ENCODE data around the gene LGI2. TPM values are rescaled to one million over a fixed set of nuclear protein-coding genes. Genes with fewer than 3 reads are reported as not detected.

LGI2 gene
- total RNA-seq, 1 experiment from 2014 or later: 1.4 TPM

- Histone ChIP-seq H3K23ac (ENCODE audit: insufficient read length, low read depth, low read length) (no peak overlapping the region), H3K9me3 (ENCODE audit: control insufficient read depth, low read depth, low read length) (no peaks in the 10 kb centered on the region), H3K9ac (ENCODE audit: extremely low read depth, insufficient read length, low read length) (no peak overlapping the region), H2BK20ac (ENCODE audit: low read depth, low read length, poor library complexity, severe bottlenecking) (no peak overlapping the region), H3K4me2 (ENCODE audit: insufficient read depth, insufficient read length, low read length) (no peak overlapping the region), H3K18ac (ENCODE audit: insufficient read length, low read depth, low read length) (no peak overlapping the region), H3K4ac (ENCODE audit: low read depth, low read length) (no peak overlapping the region), H3K27ac (ENCODE audit: insufficient read length, low read depth, low read length) (no peak overlapping the region), H3T11ph (ENCODE audit: low read length) (no peak overlapping the region), H2BK12ac (ENCODE audit: insufficient read length, low read depth, low read length) (no peak overlapping the region), H4K5ac (ENCODE audit: insufficient read length, low read depth, low read length) (no peak overlapping the region), H3K14ac (ENCODE audit: insufficient read depth, low read length) (no peak overlapping the region), H4K91ac (ENCODE audit: insufficient read length, low read depth, low read length) (no peak overlapping the region), H3K79me2 (ENCODE audit: insufficient read depth, low read length) (no peaks in the 10 kb centered on the region), H2AK5ac (ENCODE audit: insufficient read length, low read length) (no peak overlapping the region), H2AFZ (ENCODE audit: low read length) (no peak overlapping the region), H3K79me1 (ENCODE audit: insufficient read depth, low read depth, low read length, poor library complexity, severe bottlenecking) (no peaks in the 10 kb centered on the region), H4K20me1 (ENCODE audit: control insufficient read depth, insufficient read depth, insufficient read length) (no peaks in the 10 kb centered on the region), H3K56ac (ENCODE audit: insufficient read length, low read depth, low read length) (no peak overlapping the region), H2BK15ac (ENCODE audit: low read depth, low read length) (no peak overlapping the region), H3K4me1 (ENCODE audit: insufficient read depth, low read length) (no peaks in the 10 kb centered on the region), H2BK120ac (ENCODE audit: low read depth, low read length, poor library complexity, severe bottlenecking) (no peak overlapping the region), H2BK5ac (ENCODE audit: insufficient read length, low read length) (no peak overlapping the region), H3K27me3 (ENCODE audit: insufficient read depth, low read length) (no peaks in the 10 kb centered on the region), H4K8ac (replicated peaks; ENCODE audit: insufficient read length, low read depth, low read length) (no peak overlapping the region), H3K23me2 (ENCODE audit: insufficient read length, low read depth, low read length, poor library complexity, severe bottlenecking) (no peaks in the 10 kb centered on the region)
- H3K4me1 Mint-ChIP-seq: no peaks in the 10 kb centered on the region
- H3K27ac Mint-ChIP-seq: no peak overlapping the region; a peak in 1 of 7 replicates
- no peaks in the 10 kb centered on the region for H3K9me3 Mint-ChIP-seq
- no peak overlapping the region for H3K4me3 Mint-ChIP-seq
- no CpG with 5 or more reads among the region's 2 CpGs for WGBS (ENCODE audit: extremely low coverage, insufficient read length, low lambda C conversion rate)
- no peak for TF ChIP-seq CTCF (conservative IDR thresholded peaks at IDR 0.05)
- no peak for DNase-seq
- peaks cover 9% of the 10 kb centered on the region for H3K27me3 Mint-ChIP-seq (ENCODE audit: low read depth)
- H3K36me3 Mint-ChIP-seq (ENCODE audit: insufficient read depth in 1 of 3, low read depth in 3 of 3): no peaks in the 10 kb centered on the region; a peak in 3 of 7 replicates
Measured at GRCh38 chr4:25007598-25007997, 23.1 kb downstream of the LGI2 start.
